HG02970 (cell line): Measurements from ENCODE around the gene STX10.
"Not testable (repeated sequence)": the region's sequence is repeated elsewhere in the genome, so short reads cannot be mapped to it uniquely, and the experiment has no call there.

Source experiments
- ATAC-seq: cut with Tn5 transposase; IDR thresholded peaks from one replicate; pipeline ENCODE4 v1.9.1; 2021; ENCODE audit warnings: mild to moderate bottlenecking, moderate library complexity, moderate number of reproducible peaks; ENCODE audit not compliant: unreplicated experiment, low FRiP score

Gene STX10

DNA sequence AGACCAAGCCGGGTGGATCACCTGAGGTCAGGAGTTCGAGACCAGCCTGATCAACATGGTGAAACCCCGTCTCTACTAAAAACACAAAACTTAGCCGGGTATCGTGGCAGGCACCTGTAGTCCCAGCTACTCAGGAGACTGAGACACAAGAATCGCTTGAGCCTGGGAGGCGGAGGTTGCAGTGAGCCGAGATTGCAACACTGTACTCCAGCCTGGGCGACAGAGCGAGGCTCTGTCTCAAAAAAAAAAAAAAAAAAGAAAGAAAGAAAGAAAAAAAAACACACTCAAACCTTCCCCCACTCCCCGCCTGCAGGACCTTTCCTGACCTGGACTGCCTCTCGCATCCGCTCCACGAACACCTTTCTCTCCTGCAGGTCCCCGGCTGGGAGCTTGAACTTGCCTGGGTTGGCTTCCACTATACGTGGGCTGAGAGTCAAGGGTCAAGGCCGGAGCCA is 975 bp downstream of the STX10 start:
- not testable (repeated sequence) for ATAC-seq

DNA sequence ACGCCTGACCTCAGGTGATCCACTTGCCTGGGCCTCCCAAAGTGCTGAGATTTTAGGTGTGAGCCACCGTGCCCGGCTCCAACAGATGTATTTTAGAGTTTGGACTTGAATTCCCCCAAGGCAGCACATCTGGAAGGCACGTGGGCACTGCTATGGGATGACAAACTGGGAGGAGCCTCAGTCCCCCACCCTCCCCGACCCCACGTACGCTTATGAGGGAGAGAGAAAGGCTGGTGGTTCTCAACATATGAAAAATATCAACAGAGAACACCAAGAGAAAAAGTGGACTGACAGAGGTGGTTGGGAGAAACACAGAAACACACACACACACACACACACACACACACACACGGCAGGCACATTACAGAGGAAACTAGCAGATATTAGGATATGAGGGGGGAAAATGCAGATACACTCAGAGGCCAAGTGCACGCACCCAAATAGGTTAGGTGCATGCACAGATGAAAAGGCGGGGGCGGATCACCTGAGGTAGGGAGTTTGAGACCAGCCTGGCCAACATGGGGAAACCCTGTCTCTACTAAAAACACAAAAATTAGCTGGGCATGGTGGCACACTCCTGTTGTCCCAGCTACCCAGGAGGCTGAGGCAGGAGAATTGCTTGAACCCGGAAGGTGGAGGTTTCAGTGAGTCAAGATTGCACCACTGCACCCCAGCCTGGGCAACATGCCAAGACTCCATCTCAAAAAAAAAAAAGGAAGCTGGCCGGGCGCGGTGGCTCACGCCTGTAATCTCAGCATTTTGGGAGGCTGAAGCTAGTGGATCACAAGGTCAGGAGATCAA is 3.2 kb downstream of the STX10 start:
- no peak for ATAC-seq

DNA sequence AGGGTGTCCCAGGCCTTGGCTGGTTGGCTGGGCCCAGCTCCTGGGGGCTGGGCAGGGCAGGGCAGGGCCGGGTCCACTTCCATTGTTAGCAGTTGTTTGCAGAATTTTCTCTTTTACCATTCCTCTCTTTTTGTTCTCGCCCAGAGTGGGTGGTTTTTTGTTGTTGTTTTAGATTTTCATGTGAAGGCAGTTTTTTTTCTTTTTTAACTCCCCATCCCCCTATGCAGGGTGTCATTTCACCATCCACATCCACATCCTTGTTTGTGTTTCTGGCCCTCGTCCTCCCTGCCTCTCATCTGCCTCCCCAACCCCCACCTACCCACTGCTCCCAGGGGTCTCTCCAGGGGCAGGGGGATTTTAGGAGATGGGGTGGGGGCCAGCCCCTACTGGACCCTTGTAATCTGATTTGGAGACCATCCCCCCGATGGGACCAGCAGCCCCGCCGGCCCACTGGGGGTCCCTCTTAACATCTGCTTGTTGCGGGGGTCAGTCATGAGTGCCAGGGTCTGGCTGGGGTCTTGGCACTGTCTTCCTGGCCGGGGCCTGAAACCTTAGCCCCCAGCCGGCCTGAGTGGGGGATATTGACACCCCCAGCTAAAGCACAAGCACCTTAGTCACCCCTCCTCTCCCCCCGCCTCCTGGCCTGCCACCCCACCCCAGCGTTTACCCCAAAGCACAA is 10.4 kb downstream of the STX10 start:
- ATAC-seq: no peak

DNA sequence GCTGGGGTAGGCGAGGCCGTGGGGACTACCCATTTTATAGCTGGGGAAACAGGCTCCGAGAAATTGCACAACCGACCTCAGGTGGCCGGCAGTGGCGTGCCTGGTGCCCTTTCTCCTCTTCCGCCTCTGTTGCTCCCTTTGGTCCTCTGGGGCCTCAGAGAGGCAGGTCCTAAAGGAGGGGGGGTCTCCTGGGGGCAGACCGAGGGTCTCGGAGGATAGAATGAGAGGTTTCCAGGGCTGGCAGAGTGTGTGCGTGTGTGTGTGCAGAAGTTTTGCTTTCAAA is 11.3 kb downstream of the STX10 start:
- ATAC-seq: no peak

DNA sequence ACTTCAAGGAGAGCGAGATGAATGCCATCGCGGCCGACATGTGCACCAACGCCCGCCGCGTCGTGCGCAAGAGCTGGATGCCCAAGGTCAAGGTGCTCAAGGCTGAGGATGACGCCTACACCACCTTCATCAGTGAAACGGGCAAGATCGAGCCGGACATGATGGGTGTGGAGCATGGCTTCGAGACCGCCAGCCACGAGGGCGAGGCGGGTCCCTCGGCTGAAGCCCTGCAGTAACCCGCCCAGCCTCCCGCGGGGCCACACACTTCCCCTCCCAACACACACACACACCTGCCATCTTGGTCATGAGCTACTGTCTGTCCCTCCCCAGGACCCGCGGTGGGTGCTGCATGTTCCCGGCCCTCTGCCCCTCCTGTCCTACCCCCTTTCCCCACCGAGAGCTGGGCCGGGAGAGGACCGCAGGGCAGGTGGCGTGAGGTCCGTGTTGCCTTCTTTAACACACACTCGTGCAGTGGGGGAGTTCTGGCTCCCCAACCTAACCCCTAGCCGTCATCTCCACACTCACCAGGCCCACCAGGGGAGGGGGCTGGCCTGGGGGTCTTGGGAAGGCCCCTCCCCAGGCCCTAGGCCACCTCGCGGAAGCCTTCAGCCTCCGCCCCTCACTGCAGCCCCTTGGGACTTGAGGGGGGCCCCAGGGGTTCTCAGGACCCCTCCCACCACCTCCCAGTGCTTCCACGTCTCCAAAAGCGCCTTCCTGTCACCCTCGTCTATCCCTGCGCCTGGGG is 11.8 kb downstream of the STX10 start:
- no peak for ATAC-seq

DNA sequence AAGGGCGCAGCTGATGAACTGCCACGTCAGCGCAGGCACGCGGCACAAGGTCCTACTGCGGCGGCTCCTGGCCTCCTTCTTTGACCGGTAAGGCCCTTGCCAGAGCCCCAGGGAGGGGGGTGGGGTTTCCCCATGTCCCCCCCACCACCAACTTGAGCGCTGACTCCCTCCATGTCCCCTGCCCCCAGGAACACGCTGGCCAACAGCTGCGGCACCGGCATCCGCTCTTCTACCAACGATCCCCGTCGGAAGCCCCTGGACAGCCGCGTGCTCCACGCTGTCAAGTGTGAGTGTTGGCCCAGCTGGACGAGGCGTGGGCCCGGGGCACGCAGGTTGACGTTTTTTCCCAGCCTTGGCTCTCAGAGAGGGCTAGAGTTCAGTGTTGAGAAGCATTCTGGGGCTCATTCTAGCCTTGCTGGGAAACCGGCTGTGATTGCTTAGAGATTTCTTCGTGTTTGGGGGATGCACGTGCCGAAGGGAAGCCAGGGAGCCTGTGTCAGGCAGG is 12.8 kb downstream of the STX10 start:
- no peak for ATAC-seq

DNA sequence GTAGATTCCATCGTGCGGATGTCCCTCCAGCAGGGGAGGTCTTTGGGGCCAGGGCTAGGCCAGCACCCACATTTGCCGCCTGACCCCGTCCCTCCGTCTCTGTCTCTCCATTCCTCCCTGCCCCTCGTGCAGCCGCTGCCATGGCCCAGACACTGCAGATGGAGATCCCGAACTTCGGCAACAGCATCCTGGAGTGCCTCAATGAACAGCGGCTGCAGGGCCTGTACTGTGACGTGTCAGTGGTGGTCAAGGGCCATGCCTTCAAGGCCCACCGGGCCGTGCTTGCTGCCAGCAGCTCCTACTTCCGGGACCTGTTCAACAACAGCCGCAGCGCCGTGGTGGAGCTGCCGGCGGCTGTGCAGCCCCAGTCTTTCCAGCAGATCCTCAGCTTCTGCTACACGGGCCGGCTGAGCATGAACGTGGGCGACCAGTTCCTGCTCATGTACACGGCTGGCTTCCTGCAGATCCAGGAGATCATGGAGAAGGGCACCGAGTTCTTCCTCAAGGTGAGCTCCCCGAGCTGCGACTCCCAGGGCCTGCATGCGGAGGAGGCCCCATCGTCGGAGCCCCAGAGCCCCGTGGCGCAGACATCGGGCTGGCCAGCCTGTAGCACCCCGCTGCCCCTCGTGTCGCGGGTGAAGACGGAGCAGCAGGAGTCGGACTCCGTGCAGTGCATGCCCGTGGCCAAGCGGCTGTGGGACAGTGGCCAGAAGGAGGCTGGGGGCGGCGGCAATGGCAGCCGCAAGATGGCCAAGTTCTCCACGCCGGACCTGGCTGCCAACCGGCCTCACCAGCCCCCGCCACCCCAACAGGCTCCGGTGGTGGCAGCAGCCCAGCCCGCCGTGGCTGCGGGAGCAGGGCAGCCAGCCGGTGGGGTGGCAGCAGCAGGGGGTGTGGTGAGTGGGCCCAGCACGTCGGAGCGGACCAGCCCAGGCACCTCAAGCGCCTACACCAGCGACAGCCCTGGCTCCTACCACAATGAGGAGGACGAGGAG is 14.8 kb downstream of the STX10 start:
- ATAC-seq: no peak

DNA sequence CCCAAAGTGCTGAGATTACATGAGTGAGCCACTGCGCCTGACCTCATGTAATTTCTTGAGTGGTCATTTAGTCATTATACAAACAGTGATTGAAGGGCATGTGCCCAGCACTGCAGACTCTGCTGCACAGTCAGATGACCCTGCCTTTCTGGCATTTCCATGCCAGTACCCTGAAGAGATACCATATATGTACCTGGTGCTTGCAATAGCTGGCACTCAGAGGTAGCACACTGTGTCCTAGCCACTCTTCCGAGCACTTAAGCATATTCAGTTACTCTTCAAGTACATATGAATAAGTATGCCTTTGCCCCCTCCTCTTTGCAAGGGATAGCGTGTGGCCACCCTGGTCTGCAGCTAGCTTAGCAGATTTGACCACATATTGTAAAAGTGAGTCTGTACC is 15.5 kb downstream of the STX10 start:
- ATAC-seq: no peak

DNA sequence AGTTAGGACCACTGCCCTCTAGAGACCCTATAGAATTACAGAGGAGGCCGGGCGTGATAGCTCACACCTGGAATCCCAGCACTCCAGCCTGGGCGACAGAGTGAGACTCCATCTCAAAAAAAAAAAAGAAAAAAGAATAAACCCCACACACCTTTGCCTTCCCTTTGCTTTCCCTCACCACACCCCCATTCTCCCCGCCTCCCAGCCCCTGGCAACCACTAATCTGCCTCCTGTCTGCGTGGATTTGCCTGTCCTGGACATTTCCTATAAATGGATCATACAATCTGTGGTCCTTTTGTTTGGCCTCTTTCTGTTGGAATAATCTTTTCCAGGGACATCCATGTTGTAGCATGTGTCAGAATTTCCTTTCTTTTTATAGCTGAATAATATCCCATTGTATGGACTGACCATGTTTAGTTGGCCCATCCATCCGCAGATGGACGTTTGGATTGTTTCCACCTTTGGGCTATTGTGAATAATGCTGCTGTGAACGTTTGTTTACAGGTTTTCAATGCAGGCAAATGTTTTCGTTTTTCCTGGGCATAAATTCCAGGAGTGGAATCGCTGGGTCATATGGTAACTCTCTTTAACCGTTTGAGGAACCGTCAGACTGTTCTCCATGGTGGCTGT is 16.8 kb downstream of the STX10 start:
- ATAC-seq: no peak

DNA sequence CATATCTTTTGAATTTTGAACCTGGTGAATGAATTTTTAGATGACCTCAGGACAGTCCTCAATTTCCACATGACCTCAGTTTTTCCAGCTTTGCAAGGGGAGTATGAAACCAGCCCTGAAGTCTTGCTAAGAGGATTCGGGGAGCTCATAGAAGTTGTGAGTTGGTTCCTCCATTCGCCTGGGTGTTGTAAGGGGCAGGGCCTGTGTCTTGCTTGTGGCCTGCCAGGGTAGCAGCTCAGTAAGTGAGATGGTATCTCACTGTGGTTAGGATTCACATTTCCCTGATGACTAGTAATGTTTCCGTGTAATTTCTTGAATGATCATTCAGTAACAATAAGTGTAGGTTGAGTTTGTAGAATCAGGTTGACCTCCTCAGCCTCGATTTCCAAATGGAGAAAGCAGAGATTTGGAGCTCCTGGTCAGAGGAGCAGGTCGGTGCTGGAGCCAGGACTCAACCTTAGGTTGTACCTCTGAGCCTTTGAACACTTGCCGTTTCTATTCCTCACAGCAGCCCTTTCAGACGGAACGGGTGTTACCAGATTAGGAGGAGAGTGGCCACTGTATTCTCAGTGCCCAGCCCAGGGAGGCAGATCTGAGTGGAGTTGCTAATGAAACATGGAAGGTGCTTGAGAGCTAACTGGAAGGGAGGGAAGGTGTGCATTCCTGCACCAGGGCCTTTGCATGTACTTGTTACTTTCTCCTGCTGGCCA is 17.5 kb downstream of the STX10 start:
- no peak for ATAC-seq

DNA sequence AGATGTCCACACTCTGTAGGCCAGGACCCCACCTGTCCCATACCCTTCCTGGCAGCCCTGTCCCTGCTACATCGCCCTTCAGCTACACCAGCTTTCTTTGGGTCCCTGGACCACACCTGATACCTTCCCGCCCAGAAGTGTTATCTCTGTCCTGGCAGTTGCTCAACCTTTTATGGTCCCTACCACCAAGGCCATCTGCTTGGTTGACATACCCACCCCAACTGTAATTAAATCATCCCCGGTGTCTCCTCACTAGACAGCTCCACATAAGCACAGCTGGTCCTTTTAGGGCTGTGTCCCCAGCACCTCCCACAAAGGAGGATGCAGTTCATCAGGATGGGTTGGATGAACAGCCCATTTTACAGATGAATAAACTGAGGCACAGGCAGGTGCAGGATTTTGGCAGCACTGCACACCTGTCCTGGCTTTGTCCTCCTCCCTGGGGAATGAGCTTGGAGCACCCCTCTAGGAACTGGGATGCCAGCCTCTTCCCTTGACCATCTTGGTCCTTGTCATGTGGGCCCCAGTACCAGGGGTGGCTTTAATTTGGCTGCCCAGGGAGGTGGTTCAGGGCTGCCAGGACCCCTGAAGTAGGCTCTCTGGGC is 19.2 kb downstream of the STX10 start:
- no peak for ATAC-seq

DNA sequence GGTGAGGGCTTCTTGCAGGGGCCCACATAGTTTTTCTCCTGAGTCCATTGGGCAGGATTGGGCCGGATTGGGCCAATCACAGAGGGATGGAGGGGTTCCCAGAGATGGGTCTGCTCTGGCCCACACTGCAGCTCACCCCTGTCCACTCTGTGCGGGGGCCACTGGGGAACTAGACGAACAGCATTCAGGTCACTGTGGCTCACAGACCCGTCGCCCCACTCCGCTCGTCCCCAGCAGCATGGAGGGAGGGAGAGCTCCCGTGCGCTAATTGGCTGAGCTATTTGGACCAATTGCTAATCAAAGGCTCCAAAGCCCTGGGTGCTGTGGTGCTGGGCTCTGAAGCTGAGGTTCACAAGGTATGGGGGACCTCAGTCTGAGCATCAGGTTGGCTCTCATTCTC is 20.8 kb downstream of the STX10 start:
- ATAC-seq: no peak

DNA sequence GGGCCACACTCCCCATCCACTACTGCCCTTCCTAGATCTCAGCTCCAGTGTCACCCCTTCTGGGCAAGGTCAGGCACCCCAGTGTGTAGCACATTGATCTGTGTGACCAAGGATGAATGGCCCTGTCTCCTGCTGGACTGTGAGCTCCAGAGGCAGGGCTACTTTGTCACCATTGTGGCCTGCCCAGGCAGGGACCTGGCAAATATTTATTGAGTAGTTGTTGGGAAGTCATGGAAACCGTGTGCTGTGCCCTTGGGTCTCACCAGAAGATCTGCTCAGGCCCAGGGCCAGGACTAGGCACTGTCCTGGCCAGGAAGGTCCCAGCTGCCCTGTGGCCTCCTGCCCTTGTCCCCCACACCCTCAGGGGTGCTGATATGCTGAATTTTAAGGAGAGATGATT is 21.6 kb downstream of the STX10 start:
- ATAC-seq: no peak

DNA sequence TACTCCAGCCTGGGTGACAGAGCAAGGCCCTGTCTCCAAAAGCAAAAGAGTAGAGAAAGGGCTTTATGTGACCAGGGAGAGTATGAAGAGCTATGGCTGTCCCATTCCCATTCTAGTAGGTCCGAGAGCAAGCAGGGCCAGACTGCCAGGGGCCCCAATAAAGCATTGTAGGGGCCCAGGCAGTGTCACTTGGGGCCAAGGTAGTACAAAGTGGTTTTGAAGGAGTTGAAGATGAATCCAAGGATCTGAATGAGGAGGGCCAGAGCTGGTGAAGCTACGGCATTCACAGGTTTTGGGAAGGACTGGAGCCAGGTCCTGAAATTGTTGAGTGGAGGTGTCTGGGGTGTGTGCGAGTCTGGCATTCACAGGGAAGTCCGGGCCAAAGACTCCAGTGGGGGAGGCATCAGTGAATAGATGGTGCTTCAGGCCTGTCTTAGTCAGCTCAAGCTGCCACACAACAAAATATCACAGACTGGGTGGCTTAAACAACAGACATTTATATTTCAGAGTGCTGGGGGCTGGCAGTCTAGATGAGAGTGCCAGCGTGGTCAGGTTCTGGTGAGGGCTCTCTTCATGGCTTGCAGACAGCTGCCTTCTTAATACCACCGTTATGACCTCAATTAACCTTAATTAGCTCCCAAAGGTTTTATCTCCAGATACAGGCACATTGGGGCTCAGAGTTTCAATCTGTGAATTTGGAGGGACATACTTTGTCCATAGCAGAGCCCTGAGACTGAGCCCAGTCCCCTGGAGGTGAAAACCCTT is 22.2 kb downstream of the STX10 start:
- no peak for ATAC-seq

DNA sequence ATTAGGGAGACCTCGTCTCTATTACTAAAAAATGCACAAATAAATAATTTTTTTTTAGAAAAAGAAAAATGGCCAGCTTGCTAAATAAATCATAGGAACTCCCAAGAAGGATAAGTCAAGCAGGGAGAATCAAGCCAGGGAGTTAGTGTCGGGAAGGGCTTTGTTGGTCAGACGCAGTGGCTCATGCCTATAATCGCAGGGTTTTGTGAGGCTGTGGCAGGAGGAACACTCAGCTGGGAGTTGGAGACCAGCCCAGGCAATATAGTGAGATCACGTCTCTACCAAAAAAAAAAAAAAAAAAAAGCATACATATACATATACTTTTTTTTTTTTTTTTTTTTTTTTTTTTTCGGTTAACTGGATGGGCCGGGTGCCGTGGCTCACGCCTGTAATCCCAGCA is 23.1 kb downstream of the STX10 start:
- ATAC-seq: no peak

DNA sequence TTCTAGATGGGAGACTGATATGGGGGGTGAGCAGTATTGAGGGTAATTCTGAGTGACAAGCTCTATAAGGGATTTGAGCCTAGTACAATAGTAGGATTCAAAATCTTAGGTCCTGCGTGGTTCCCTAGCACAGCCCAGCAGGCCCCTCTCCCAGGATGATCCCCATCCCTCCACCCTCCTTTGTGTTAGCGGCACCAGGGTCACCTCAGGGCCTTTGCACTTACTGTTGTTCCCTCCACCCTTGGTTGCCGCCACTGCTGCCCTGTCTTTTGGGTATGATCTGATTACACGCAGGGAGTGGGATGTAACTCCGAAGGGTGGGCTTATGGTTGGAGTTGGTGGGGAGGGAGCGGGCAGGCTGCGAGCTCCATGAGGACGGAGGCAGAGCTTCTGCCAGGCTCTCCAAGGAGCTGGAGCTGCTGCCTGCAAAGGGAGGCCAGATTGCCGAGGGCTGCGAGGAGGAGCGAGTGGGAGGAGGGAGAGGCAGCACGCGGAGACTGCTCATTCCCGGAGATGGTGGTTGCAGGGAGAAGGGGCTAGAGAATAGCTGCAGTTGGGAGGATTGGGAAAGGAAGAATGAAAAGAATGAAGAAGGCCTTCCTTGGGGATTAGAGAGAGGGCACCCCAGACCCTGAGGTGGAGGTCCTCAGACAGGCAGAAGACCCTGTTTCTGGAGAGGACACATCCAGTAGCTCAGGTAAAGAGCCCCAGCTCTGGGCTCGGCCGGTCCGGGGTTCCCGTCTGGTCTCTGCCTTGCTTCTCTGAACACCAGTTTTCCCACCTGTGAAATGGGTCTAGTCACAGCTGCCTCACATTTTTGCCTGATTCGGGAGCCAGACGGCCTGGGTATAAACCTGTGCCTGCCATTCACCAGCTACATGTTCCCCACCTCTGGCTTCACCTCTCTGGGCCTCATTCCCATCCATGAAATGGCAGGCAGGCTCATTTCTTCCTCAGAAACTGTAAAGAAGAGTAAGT is 26.9 kb downstream of the STX10 start:
- ATAC-seq: no peak
